ENCODE measurements around the gene KSR2. TPM values are rescaled to one million over a fixed set of nuclear protein-coding genes. Genes with fewer than 3 reads are reported as not detected.

KSR2 gene
- total and polyA plus RNA-seq, 9 donors: under 0.01 to 0.15 (median 0.08) TPM; not detected in 4

DNA sequence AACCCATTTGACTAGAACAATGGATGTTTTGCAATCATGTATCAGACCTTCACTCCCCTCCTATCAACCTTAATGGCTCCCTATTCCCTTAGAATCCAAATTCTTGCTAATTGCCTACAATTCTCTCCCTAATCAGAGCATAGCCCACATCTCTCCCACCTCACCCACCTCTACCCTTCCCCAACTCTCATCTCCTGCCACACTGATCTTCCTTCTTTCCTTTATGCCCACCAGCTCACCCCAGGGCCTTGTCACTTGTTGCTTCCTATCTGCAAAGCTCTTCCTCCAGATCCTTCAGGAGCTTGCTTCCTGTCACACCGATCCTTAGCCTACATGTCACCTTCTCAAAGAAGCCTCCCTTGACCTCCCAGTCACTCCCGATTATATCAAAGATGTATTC is 177.8 kb downstream of the KSR2 start:
- Histone ChIP-seq H3K9me3 (no peaks in the 10 kb centered on the region), H3K4me3 (no peak overlapping the region), H3K36me3 (no peaks in the 10 kb centered on the region), H3K4me1 (ENCODE audit: insufficient read depth) (no peaks in the 10 kb centered on the region), H3K27me3 (no peaks in the 10 kb centered on the region), H3K27ac (no peak overlapping the region)
- TF ChIP-seq POLR2A (IDR thresholded peaks at IDR 0.05): no peak
- TF ChIP-seq, protein P1, sequence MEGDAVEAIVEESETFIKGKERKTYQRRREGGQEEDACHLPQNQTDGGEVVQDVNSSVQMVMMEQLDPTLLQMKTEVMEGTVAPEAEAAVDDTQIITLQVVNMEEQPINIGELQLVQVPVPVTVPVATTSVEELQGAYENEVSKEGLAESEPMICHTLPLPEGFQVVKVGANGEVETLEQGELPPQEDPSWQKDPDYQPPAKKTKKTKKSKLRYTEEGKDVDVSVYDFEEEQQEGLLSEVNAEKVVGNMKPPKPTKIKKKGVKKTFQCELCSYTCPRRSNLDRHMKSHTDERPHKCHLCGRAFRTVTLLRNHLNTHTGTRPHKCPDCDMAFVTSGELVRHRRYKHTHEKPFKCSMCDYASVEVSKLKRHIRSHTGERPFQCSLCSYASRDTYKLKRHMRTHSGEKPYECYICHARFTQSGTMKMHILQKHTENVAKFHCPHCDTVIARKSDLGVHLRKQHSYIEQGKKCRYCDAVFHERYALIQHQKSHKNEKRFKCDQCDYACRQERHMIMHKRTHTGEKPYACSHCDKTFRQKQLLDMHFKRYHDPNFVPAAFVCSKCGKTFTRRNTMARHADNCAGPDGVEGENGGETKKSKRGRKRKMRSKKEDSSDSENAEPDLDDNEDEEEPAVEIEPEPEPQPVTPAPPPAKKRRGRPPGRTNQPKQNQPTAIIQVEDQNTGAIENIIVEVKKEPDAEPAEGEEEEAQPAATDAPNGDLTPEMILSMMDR (IDR thresholded peaks at IDR 0.05): no peak
- intact Hi-C loops (cut with DNase I): no loop called here
- 46 to 57% (median 48%) methylated on average over 2 of the region's 2 CpGs for WGBS, 3 donors
- DNase-seq: no peak

- Histone ChIP-seq H3K36me3 (no peaks in the 10 kb centered on the region), H3K27ac (no peak overlapping the region), H3K9me3 (no peaks in the 10 kb centered on the region), H3K27me3 (no peaks in the 10 kb centered on the region), H3K4me1 (ENCODE audit: insufficient read depth) (no peaks in the 10 kb centered on the region), H3K4me3 (no peak overlapping the region)
- TF ChIP-seq, protein P1 (IDR thresholded peaks at IDR 0.05): no peak
- TF ChIP-seq EP300 (IDR thresholded peaks at IDR 0.05): no peak
- TF ChIP-seq POLR2A (IDR thresholded peaks at IDR 0.05): no peak
- WGBS, 3 donors: 55 to 61% (median 60%) methylated on average over 2 of the region's 2 CpGs
- no peak for DNase-seq
- intact Hi-C loops (cut with DNase I): no loop called here
These were observed 178.6 kb downstream of the KSR2 start for GRCh38 chr12:117790198-117790597.

DNA sequence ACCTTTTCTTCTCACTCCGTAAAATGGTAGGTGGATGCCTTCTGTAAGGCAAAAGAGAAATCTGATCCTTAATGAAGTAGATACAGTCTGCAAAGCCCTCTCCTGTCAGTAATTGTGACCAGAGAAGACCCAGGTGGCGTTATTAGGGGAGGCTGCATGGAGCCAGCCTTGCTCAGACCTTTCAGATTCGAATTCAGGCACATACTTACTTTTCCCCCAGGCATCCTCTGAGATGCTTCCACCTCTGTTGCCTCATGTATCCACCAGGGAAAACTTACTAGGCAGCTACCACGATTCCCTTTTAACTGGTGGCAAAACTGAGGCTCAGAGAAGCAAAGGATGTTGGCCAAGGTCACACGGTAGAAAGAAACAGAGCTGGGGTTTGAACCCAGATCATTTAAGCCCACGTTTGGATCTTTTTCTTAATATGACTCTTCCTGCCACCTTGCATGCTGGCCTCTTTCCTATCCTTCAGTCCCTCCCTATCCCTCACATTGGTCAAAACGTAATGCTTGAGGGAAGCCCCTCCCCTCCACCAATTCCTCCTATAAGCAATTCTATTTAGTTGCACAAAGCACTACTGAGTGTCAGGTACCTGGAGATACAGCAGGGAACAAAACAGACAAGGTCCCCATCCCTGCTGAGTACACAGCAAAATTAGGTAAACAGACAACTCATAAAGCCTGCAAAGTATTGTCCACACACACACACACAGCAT is 179.4 kb downstream of the KSR2 start:
- TF ChIP-seq, protein P1 (IDR thresholded peaks at IDR 0.05): no peak
- TF ChIP-seq EP300 (IDR thresholded peaks at IDR 0.05) (no peak), POLR2A (IDR thresholded peaks at IDR 0.05) (no peak)
- Histone ChIP-seq H3K9me3 (no peaks in the 10 kb centered on the region), H3K4me1 (ENCODE audit: insufficient read depth) (no peaks in the 10 kb centered on the region), H3K27ac (no peak overlapping the region), H3K27me3 (no peaks in the 10 kb centered on the region), H3K36me3 (no peaks in the 10 kb centered on the region), H3K4me3 (no peak overlapping the region)
- intact Hi-C loops (cut with DNase I): no loop called here
- WGBS, 3 donors: 37 to 44% (median 42%) methylated on average over 7 of the region's 7 CpGs
- DNase-seq: no peak

DNA sequence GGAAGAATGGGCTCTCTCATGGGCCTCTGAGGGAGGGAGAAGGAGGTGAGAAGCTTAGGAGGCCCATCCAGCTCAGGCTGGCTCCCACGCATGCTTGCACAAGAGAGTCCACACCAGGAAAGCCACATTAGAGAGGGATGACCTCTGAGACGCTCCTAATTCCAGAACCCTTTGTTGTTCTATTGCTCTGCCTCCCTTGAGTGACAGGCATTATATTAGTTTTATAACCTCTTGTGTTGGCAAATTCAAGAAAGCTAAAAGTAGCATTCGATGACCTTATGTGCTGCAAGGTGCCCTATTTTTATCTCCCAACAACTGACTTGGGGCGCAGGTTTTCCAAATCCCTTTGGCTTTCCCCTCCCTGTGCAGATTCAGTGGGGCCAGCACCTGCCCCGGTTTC is 190.1 kb downstream of the KSR2 start:
- Histone ChIP-seq H3K4me1 (ENCODE audit: insufficient read depth) (no peaks in the 10 kb centered on the region), H3K27me3 (no peaks in the 10 kb centered on the region), H3K27ac (no peak overlapping the region), H3K36me3 (no peaks in the 10 kb centered on the region), H3K4me3 (no peak overlapping the region), H3K9me3 (no peaks in the 10 kb centered on the region)
- no peak for DNase-seq
- 55 to 62% (median 58%) methylated on average over 5 of the region's 5 CpGs for WGBS, 3 donors
- TF ChIP-seq EP300 (IDR thresholded peaks at IDR 0.05): no peak
- no peak for TF ChIP-seq POLR2A (IDR thresholded peaks at IDR 0.05)
- intact Hi-C loops (cut with DNase I): no loop called here

DNA sequence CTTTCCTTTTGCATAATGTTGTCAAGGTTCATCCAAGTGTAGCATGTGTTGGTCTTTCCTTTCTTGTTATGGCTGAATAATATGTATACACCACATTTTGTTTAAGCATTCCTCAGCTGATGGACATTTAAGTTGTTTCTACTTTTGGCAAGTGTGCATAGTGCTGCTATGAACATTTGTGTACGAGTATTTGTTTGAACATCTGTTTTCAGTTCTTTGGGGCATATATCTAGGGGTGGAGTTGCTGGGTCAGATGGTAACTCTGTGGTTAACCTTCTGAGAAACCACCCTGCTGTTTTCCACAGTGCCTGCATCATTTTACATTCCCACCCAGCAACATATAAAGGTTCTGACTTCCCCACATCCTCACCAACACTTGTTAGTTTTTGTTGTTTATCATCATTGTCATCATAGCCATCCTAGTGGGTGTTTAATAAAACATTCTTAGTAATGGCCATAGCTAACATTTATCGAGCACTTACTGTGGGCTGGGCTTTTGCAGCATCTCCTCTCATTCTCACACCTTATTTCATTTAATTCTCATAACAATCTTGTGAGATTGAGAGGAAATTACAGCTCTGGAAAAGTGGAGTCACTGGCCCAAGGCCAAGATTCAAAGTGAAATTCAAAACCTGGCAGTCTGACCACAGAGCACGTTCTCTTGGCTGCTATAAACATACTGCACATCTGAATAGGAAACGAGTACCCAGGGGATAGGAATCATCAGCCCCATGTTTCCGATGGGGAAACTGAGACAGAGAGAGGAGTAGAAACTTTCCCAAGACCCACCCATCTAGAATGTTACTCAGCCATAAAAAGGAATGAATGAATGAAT is 193.6 kb downstream of the KSR2 start:
- no peaks in the 10 kb centered on the region for H3K36me3 ChIP-seq
- WGBS, 3 donors: 52 to 60% (median 56%) methylated on average over 5 of the region's 5 CpGs

More for the DNA sequence above, 193.6 kb downstream of the KSR2 start:
- H3K27ac ChIP-seq: no peak overlapping the region
- no peaks in the 10 kb centered on the region for H3K9me3 ChIP-seq
- no peaks in the 10 kb centered on the region for H3K27me3 ChIP-seq
- TF ChIP-seq, protein P1 (IDR thresholded peaks at IDR 0.05): no peak
- TF ChIP-seq POLR2A (IDR thresholded peaks at IDR 0.05) (no peak), EP300 (IDR thresholded peaks at IDR 0.05) (no peak)
- intact Hi-C loops (cut with DNase I): no loop called here
- DNase-seq: no peak
- H3K4me3 ChIP-seq: no peak overlapping the region
- H3K4me1 ChIP-seq (ENCODE audit: insufficient read depth): no peaks in the 10 kb centered on the region

Measured in ovary (tissue), 9 donors.